HEK293T (cell line): Measurements from ENCODE around the gene CNTN5.

Source experiments
- CTCF ChIA-PET: fragments of 350-600 bp; formaldehyde crosslinking; extraction: SDS; loops from one replicate; lab custom pipeline; 2021; ENCODE audit warnings: antibody characterized with exemption, inconsistent platforms; lab: Yijun Ruan, JAX
- POLR2A ChIA-PET: fragments of 350-600 bp; formaldehyde crosslinking; extraction: SDS; loops from one replicate; lab custom pipeline; 2020; ENCODE audit warnings: antibody characterized with exemption, inconsistent platforms; lab: Yijun Ruan, JAX
- DNase-seq: peaks from one replicate; pipeline ENCODE4 v3.0.0; 2012; ENCODE audit warnings: mixed read lengths; ENCODE audit errors: extremely low spot score
- ARNT ChIP-seq: fragments of 450-650 bp; IDR thresholded peaks from 2 replicates; pipeline ENCODE4 v1.6.1; 2017; ENCODE audit warnings: mild to moderate bottlenecking
- BHLHE40 ChIP-seq: fragments of 450-650 bp; IDR thresholded peaks from 2 replicates; pipeline ENCODE4 v1.6.1; 2016; ENCODE audit warnings: mild to moderate bottlenecking, moderate library complexity, borderline replicate concordance
- CTBP1 ChIP-seq: fragments of 450-650 bp; IDR thresholded peaks from 2 replicates; pipeline ENCODE4 v1.6.1; 2016; ENCODE audit warnings: borderline replicate concordance
- ELF4 ChIP-seq: fragments of 450-650 bp; IDR thresholded peaks from 2 replicates; pipeline ENCODE4 v1.6.1; 2017; ENCODE audit warnings: antibody characterized with exemption
- FOXA1 ChIP-seq: fragments of 450-650 bp; IDR thresholded peaks from 2 replicates; pipeline ENCODE4 v1.6.1; 2016; ENCODE audit warnings: mild to moderate bottlenecking
- FOXK2 ChIP-seq: fragments of 450-650 bp; IDR thresholded peaks from 2 replicates; pipeline ENCODE4 v1.6.1; 2016; ENCODE audit warnings: mild to moderate bottlenecking
- FOXM1 ChIP-seq: fragments of 450-650 bp; IDR thresholded peaks from 2 replicates; pipeline ENCODE4 v1.6.1; 2017; ENCODE audit warnings: mild to moderate bottlenecking, borderline replicate concordance
- HDGF ChIP-seq: fragments of 450-650 bp; IDR thresholded peaks from 2 replicates; pipeline ENCODE4 v1.6.1; 2017; ENCODE audit warnings: antibody characterized with exemption, borderline replicate concordance
- L3MBTL2 ChIP-seq: fragments of 450-650 bp; conservative IDR thresholded peaks from 2 replicates; pipeline ENCODE4 v1.6.1; 2016; ENCODE audit warnings: mild to moderate bottlenecking
- LEF1 ChIP-seq: fragments of 450-650 bp; IDR thresholded peaks from 2 replicates; pipeline ENCODE4 v1.6.1; 2017; ENCODE audit warnings: mild to moderate bottlenecking, borderline replicate concordance
- NFRKB ChIP-seq: fragments of 450-650 bp; IDR thresholded peaks from 2 replicates; pipeline ENCODE4 v1.6.1; 2016; ENCODE audit warnings: mild to moderate bottlenecking, moderate library complexity
- PKNOX1 ChIP-seq: fragments of 450-650 bp; IDR thresholded peaks from 2 replicates; pipeline ENCODE4 v1.6.1; 2016
- SP1 ChIP-seq: fragments of 450-650 bp; IDR thresholded peaks from 2 replicates; pipeline ENCODE4 v1.6.1; 2017
- SUZ12 ChIP-seq: fragments of 450-650 bp; IDR thresholded peaks from 2 replicates; pipeline ENCODE4 v1.6.1; 2016; ENCODE audit warnings: mild to moderate bottlenecking
- TARDBP ChIP-seq: fragments of 450-650 bp; IDR thresholded peaks from 2 replicates; pipeline ENCODE4 v1.6.1; 2016
- ZNF384 ChIP-seq: fragments of 450-650 bp; IDR thresholded peaks from 2 replicates; pipeline ENCODE4 v1.6.1; 2016

Gene CNTN5

DNA sequence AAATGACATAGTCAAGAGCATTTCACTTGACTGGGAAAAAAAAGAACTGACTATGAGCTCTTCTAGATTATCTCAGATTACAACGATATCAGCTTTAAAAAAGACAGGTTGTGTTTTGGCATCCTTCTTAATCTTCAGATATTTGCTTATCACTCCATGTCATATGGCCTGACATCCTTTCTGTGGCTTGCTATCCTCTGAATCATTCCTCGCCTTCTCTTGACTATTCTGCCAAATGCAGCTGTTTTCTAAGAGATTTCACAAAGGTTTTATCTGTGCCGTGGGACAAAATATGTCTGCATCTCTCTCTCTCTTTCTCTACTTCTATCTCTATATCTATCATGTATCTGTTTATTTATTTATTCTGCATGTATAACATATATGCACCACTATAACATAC, 746.1 kb downstream of the CNTN5 start:
- DNase-seq = no peak
- TF ChIP-seq LEF1 (no peak), TARDBP (no peak), SP1 (no peak)
- CTCF ChIA-PET = no interaction called here
- POLR2A ChIA-PET = no interaction called here

GRCh38 chr11:99773646-99774045, 752.9 kb downstream of the CNTN5 start:
- ChIA-PET POLR2A (no interaction called here), CTCF (no interaction called here)
- DNase-seq = no peak
- no peak for TF ChIP-seq CTBP1
- no peak for TF ChIP-seq PKNOX1
- TF ChIP-seq TARDBP = no peak
- TF ChIP-seq LEF1 = no peak
- no peak for TF ChIP-seq ZNF384
- TF ChIP-seq HDGF = no peak
- TF ChIP-seq NFRKB = no peak
- TF ChIP-seq BHLHE40 = no peak
- TF ChIP-seq FOXM1 = no peak
- no peak for TF ChIP-seq ELF4
- TF ChIP-seq SP1 = no peak
- no peak for TF ChIP-seq ARNT
- TF ChIP-seq FOXA1 = no peak
- no peak for TF ChIP-seq FOXK2
- TF ChIP-seq SUZ12 = no peak

DNA sequence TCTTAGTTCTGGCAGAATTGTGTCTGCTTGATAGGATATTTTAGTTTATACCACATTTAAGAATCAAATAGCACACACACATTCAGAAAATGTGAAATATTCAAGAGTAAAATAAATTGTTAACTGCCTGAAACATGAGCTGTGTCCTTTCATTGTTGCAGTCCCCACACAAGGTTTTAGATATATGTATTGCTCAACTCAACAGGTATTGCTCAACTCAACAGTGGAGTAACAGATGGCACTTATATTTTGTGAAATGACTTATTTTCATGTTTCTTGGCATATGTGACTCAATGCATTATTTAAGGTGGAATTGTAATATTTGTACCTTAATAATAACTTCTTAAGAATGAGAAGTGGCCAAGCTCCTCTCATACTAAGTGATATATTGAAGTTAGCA, 760.3 kb downstream of the CNTN5 start:
- TF ChIP-seq ZNF384 = no peak
- no peak for TF ChIP-seq SP1
- no peak for TF ChIP-seq TARDBP
- TF ChIP-seq HDGF = no peak
- TF ChIP-seq BHLHE40 = no peak
- no peak for TF ChIP-seq FOXK2
- no peak for TF ChIP-seq FOXM1
- no peak for TF ChIP-seq L3MBTL2
- TF ChIP-seq SUZ12 = no peak
- ChIA-PET CTCF (no interaction called here), POLR2A (no interaction called here)
- DNase-seq = no peak

DNA sequence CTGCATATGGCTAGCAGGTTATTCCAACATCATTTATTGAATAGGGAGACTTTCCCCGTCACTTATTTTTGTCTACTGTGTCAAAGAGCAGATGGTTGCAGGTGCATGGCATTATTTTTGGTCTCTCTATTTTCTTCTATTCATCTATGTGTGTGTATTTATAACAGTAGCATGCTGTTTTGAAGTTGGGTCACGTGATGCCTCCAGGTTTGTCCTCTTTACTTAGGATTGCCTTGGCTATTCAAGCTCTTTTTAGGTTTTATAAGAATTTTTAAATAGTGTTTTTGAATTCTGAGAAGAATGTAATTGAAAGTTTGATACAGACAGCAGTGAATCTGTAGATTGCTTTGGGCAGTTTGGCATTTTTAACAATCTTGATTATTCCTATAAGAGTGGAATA, 770.6 kb downstream of the CNTN5 start:
- POLR2A ChIA-PET = no interaction called here
- TF ChIP-seq NFRKB (no peak), TARDBP (no peak)
- CTCF ChIA-PET = no interaction called here
- DNase-seq = no peak

DNA sequence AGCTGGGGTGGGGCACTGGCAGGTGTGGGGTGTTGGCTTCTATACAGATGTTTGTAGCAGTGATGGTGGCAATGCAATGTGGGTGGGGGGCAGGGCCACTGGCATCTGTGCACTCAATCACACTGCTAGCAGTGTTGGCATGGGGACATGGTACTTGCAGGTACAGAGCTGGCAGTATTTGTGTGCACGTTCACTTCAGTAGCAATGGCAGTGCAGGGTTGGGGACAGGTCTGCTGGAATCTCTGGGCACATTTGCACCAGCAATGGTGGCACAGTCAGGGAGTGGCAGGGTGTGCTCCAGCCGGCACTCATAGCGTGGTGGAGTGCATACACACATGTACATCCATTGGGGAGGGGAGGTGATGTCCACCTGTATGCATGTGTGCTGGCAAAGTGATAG, 775.2 kb downstream of the CNTN5 start:
- POLR2A ChIA-PET = no interaction called here
- DNase-seq = no peak
- CTCF ChIA-PET = no interaction called here
- no peak for TF ChIP-seq CTBP1
- TF ChIP-seq HDGF = no peak
- TF ChIP-seq FOXA1 = no peak
- no peak for TF ChIP-seq ELF4
- no peak for TF ChIP-seq ARNT
- no peak for TF ChIP-seq LEF1
- no peak for TF ChIP-seq ZNF384
- no peak for TF ChIP-seq SUZ12
- no peak for TF ChIP-seq FOXK2
- no peak for TF ChIP-seq FOXM1
- no peak for TF ChIP-seq PKNOX1
- no peak for TF ChIP-seq SP1
- no peak for TF ChIP-seq TARDBP
- TF ChIP-seq BHLHE40 = no peak
- TF ChIP-seq NFRKB = no peak

GRCh38 chr11:99803501-99803900, 782.8 kb downstream of the CNTN5 start:
- CTCF ChIA-PET = no interaction called here
- TF ChIP-seq TARDBP (no peak), SP1 (no peak), FOXA1 (no peak), BHLHE40 (no peak)
- no peak for DNase-seq
- POLR2A ChIA-PET = no interaction called here

GRCh38 chr11:99812516-99812915, 791.8 kb downstream of the CNTN5 start:
- ChIA-PET POLR2A (no interaction called here), CTCF (no interaction called here)
- no peak for TF ChIP-seq TARDBP
- TF ChIP-seq NFRKB = no peak
- no peak for DNase-seq

DNA sequence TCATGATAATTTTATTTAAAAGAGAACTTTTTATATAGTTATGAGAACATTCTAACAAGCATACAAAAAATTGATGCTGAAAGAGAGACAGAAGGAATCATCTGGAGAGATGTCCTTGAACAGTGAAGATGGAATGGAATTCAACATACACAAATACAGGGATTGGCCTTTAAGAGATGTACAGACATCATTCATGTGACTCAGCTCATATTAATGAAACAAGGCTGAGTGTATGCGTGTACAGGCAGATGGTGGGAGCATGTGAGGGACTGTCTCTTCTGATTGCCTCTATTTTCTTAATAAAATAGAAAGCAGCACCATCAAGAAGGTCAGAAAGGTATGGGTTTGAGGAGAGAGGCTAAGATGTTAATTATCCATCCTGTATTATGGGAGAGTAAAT, 793.3 kb downstream of the CNTN5 start:
- POLR2A ChIA-PET = no interaction called here
- DNase-seq = no peak
- CTCF ChIA-PET = no interaction called here
- TF ChIP-seq ELF4 = no peak
- no peak for TF ChIP-seq FOXA1
- TF ChIP-seq SP1 = no peak
- no peak for TF ChIP-seq L3MBTL2
- TF ChIP-seq TARDBP = no peak
- TF ChIP-seq NFRKB = no peak
- TF ChIP-seq FOXK2 = no peak
- TF ChIP-seq ARNT = no peak
- no peak for TF ChIP-seq SUZ12
- no peak for TF ChIP-seq PKNOX1
- no peak for TF ChIP-seq CTBP1
- no peak for TF ChIP-seq LEF1
- TF ChIP-seq BHLHE40 = no peak
- TF ChIP-seq FOXM1 = no peak
- TF ChIP-seq HDGF = no peak
- TF ChIP-seq ZNF384 = no peak
